Skeletal muscle cell (primary cell): ENCODE data around the gene CNGB1.
"Not testable (repeated sequence)": the region's sequence is repeated elsewhere in the genome, so short reads cannot be mapped to it uniquely, and the experiment has no call there.

ENCODE experiments used
- DNase-seq: peaks from one replicate; pipeline ENCODE4 v3.0.0-alpha.2; 2010; ENCODE audit warnings: low read depth
- H3K4me3 ChIP-seq: 2 replicates; pipeline ENCODE4 v1.5.1; 2011; ENCODE audit warnings: low read depth, mild to moderate bottlenecking, control low read depth, low read length, moderate library complexity

Gene CNGB1

DNA sequence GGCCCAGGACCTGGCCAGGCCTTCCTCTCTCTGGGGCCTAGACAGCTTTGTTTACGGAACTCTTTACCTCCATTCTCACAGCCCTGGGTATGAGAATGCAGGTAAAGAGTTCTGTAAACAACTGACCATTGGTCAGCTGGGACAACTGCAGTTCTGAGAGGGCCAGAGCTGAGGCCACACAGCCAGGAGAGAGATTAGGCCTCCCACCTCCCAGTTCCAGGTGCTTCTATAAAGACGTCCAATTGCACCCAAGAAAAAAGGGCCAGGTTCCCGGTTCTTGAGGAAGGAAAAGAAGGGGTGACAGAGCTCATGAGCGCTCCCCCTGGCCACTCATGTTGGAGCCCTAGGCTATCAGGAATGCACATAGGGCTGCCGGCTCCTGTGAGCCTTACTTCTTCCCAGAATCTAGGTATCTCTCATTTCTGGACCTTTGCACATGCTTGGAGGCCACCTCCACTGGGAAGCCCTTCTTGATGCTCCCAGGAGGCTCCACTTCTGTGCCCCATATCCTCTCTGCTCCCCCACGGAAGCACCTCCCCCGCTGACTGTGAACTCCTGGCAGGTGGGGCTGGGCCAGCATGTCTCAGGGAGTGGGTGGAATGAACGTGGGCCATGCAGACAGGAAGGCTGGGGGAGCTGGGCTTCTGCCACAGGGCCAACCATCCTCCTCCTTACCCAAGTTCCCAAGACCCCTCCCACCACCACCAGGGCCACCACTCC, 13.1 kb downstream of the CNGB1 start:
- H3K4me3 ChIP-seq = no peak overlapping the region
- DNase-seq = no peak

GRCh38 chr16:57956924-57957672, 13.8 kb downstream of the CNGB1 start:
- no peak overlapping the region for H3K4me3 ChIP-seq
- no peak for DNase-seq

DNA sequence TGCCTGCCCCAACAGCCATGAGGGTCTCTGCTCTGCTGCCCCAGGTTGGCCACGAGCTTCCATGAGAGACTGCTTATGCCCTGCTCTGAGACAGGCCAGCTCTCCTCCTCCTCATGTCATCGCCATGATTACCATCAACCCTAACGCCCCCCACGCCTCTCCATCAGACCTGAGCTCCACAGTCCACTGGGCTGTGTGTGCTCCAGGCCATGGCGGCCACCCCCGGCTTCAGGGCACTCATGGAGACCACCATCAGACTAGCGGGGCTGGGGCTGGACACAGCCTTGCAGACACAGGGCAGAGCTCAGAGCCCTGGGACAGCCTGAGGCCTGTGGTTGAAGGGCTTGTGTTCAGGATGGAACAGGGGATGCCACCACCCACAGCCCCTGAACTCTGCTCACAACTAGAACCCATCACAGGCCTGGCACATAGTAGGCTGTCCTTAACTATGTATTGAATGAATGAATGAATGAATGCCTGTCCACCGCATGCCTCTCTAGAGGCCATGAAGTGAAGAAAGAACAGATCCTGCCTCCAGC, 14.6 kb downstream of the CNGB1 start:
- no peak for DNase-seq
- H3K4me3 ChIP-seq = no peak overlapping the region

DNA sequence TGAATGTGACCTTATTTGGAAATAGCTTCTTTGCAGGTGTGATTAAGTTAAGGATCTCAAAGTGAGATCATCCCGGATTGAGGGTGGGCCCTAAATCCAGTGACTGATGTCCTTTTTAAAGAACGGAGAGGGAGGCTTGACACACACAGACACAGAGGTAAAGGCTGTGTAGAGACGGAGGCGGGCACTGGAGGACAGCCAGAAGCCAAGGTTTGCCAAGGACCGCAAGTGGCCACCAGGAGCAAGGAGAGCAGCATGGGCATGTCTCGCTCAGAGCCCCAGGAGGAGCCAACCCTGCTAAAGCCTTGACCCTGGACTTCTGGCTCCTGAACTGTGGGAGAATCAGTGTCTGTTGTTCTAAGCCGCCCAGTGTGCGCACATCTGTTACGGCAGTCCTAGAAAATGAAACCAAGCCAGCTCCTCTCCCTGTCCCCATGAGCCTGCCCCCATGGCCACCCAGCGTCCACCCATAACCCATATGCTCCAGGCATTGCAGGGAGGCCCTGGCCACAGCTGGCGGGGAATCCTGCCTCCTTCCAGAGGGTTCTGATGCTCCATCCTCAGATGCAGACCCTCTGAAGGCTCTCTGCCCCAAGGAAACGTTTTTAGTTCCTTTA, 15.2 kb downstream of the CNGB1 start:
- DNase-seq = no peak
- H3K4me3 ChIP-seq = no peak overlapping the region

DNA sequence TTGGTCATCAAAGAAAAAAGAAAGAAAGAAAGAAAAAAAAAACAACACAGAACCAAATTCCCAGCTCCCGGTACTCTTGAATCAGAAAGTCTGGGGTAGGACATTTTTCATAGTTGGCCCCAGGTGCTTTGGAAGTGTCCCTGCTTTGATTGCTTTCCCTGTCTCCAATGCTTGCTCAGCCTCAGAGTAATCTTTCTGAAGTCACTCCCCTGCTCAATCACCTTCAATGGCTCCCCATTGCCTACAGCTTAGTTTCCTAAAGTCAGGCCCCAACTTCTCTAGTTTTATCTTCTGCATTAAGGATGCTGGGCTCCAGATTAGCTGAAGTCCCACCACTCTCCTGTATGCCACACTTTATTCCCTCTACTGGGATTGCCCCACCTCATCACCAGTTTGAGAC, 17.1 kb downstream of the CNGB1 start:
- no peak for DNase-seq
- no peak overlapping the region for H3K4me3 ChIP-seq

DNA sequence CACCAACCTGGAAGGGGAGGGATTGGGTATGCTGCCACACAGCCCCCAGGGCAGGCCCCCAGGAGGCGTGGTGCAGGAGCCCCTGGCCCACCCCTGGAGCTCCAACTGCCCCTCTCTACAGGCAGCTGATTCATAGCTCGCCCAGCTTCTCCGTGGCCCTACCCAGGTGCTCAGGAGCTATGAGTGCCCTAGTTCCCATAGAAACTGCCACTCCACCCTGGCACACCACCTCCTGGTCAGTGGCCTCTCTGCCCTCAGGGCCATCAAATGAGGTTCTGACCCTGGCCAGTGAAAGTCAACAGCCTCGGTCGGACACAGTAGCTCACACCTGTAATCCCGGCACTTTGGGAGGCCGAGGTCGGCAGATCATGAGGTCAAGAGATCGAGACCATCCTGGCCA, 18.0 kb downstream of the CNGB1 start:
- H3K4me3 ChIP-seq = no peak overlapping the region

DNA sequence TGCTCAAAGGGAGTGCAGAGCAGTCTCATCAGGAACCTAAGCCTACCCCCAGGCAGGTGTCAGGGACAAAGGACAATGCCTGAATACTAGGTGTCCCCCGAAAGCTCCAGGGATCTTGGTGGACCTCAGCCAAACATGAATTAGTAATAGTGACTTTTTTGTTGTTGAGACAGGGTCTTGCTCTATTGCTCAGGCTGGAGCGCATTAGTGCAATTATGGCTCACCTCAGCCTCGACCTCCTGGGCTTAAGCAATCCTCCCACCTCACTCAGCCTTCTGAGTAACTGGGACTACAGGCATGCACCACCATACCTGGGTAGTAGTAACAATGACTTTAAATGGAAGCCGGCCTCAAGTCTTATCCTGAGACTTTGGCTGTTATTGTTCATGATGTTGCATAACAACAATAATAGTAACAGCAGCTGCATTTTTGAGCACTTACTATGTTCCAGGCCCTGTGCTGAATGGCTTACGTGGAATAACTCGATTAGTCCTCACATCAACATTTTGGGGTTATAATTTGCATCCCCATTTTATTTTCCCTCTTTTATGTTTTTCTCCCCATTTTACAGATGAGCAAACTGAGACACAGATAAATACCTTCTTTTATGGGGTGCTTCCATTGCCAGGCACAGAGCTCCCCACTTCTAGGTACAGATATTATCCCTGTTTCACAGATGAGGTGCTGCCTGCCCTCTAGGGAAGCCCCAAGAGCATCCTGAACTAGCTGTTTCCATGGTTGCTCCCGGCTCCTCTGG, 19.5 kb downstream of the CNGB1 start:
- H3K4me3 ChIP-seq = no peak overlapping the region
- DNase-seq = no peak

More for the DNA sequence above, 18.0 kb downstream of the CNGB1 start:
- DNase-seq = no peak

DNA sequence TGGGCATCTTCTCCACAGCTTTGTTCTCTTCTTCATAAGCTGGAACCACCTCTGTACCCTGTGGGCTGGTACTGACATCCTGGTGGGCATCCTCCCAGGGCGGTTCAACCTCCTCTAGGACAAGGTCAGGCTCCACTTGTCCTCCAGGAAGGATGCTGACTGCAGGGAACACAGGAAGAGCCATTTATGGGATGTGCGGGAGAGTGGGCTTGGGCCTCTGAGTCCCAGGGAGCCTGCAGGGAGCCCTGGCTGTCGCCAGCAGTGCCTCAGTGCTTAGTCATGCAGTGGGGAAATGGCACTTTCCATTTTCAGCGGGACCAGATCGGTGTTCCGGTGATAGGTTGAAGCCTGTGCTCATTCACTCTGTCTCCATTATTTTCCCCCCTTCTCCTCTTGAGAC, 20.5 kb downstream of the CNGB1 start:
- DNase-seq = no peak
- no peak overlapping the region for H3K4me3 ChIP-seq

GRCh38 chr16:57949595-57950238, 21.2 kb downstream of the CNGB1 start:
- no peak overlapping the region for H3K4me3 ChIP-seq
- no peak for DNase-seq

DNA sequence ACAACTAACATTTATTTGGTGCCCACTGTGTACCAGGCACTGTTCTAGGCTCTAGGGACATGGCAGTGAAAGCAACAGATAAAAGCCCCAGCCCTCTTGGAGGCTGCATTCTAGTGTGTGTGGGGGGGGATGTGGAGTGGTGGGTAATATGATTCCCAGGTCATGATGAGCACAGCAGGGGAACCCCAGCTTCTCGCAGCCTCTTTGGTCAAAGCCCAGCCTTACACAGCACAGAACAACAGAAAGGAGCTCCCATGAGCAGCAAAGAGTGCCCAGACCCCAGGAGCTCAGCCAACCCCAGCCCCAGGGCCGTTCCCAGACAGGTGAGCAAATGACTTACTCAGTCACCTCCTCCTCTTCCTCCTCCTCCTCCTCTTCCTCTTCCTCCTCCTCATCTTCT, 21.9 kb downstream of the CNGB1 start:
- DNase-seq = no peak

GRCh38 chr16:57948027-57948426, 22.9 kb downstream of the CNGB1 start:
- no peak for DNase-seq
- H3K4me3 ChIP-seq = no peak overlapping the region

More for the DNA sequence above, 21.9 kb downstream of the CNGB1 start:
- no peak overlapping the region for H3K4me3 ChIP-seq

- no peak overlapping the region for H3K4me3 ChIP-seq
- no peak for DNase-seq
Measured at GRCh38 chr16:57947261-57947660, 23.7 kb downstream of the CNGB1 start.

GRCh38 chr16:57946181-57946801, 24.6 kb downstream of the CNGB1 start:
- H3K4me3 ChIP-seq = no peak overlapping the region
- DNase-seq = no peak

- DNase-seq = no peak
Measured at GRCh38 chr16:57945740-57946138, 25.2 kb downstream of the CNGB1 start.

GRCh38 chr16:57944970-57945739, 25.8 kb downstream of the CNGB1 start:
- H3K4me3 ChIP-seq = no peak overlapping the region
- DNase-seq = no peak

More at GRCh38 chr16:57945740-57946138, 25.2 kb downstream of the CNGB1 start:
- H3K4me3 ChIP-seq = no peak overlapping the region

- DNase-seq, H3K4me3 ChIP-seq: not testable (repeated sequence)
Measured at GRCh38 chr16:57943381-57943780, 27.5 kb downstream of the CNGB1 start.

DNA sequence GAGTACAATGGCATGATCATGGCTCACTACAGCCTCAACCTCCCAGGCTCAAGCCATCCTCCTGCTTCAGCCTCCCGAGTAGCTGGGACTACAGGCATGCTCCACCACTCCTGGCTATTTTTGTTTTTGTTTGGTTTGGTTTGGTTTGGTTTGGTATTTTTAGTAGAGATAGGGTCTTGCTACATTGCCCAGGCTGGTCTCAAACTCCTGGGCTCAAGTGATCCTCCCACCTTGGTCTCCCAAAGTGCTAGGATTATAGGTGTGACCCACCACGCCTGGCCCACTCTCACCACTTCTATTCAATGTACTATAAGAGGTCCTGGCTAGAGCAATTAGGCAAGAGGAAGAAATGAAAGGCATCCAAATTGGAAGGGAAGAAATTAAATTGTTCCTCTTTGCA, 29.0 kb downstream of the CNGB1 start:
- DNase-seq, H3K4me3 ChIP-seq: not testable (repeated sequence)
